ENCODE results near the gene TNRC6B.

Gene TNRC6B

GRCh38 chr22:40237241-40237640, 59.5 kb downstream of the TNRC6B start:
- TF ChIP-seq, protein P1, sequence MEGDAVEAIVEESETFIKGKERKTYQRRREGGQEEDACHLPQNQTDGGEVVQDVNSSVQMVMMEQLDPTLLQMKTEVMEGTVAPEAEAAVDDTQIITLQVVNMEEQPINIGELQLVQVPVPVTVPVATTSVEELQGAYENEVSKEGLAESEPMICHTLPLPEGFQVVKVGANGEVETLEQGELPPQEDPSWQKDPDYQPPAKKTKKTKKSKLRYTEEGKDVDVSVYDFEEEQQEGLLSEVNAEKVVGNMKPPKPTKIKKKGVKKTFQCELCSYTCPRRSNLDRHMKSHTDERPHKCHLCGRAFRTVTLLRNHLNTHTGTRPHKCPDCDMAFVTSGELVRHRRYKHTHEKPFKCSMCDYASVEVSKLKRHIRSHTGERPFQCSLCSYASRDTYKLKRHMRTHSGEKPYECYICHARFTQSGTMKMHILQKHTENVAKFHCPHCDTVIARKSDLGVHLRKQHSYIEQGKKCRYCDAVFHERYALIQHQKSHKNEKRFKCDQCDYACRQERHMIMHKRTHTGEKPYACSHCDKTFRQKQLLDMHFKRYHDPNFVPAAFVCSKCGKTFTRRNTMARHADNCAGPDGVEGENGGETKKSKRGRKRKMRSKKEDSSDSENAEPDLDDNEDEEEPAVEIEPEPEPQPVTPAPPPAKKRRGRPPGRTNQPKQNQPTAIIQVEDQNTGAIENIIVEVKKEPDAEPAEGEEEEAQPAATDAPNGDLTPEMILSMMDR (IDR thresholded peaks at IDR 0.05; ENCODE audit: low read depth, low read length), result no peak
- no peak for DNase-seq (ENCODE audit: extremely low read depth, low read depth)

- no peak for DNase-seq (ENCODE audit: extremely low read depth, low read depth)
- TF ChIP-seq, protein P1 (IDR thresholded peaks at IDR 0.05; ENCODE audit: low read depth, low read length), result no peak
These were observed 60.2 kb downstream of the TNRC6B start for GRCh38 chr22:40237788-40238424.

DNA sequence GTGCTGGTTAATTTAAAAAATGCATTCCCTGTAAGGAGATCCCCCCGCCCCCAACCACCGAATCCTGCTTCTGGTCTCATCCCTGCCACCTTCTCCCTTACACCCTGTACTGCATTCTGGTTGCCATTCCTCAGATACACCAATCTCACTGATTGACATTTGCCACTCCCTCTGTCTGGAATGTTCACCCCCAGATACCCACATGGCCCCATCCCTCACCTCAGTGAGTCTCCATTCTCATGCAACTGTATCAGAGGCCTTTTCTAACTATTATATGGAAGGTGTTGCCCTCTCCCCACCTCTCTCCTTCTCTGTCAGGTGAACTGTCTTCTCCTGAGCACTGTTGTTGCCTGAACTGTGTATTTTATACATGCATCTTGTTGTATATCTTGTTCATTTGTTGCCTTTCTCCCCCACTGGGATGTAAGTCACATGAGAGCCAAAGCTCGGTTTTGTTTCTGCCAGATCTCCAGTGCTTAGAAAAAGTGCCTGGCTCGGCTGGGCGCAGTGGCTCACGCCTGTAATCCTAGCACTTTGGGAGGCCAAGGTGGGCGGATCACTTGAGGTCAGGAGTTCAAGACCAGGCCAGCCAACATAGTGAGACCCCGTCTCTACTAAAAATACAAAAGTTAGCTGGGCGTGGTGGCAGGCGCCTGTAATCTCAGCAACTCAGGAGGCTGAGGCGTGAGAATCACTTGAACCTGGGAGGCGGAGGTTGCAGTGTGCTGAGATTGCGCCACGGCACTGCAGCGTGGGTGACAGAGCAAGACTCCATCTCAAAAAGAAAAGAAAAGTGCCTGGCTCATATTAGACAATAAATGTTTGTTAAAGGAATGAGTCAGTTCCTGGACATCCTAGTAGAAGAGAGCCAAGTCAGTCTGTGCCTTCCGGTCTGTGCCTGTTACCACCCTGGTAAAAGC, 61.0 kb downstream of the TNRC6B start:
- peak; percentile 24 for DNase-seq (ENCODE audit: extremely low read depth, low read depth)
- TF ChIP-seq, protein P1 (IDR thresholded peaks at IDR 0.05; ENCODE audit: low read depth, low read length), result no peak

- TF ChIP-seq, protein P1 (IDR thresholded peaks at IDR 0.05; ENCODE audit: low read depth, low read length), result no peak
- DNase-seq (ENCODE audit: extremely low read depth, low read depth), result no peak
These were observed 61.6 kb downstream of the TNRC6B start for GRCh38 chr22:40239345-40239683.

DNA sequence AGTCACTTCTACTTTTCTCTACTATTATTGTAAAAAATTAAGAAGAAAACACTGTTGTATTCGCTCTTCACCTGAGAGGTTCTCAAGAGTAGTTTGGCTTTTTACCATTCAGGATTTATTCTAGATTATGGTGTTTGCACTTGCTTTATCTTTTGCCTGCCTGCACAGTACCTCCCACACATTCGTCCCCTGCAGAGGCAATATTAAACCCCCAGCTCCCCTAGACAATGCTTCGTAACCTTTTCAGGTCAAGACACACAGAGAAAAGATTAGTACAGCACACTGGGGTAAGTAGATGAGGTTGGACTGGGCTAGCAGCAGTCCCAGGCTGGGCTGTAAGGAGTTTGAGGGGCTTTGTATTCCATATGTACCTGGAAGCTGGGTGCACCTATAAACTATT, 62.4 kb downstream of the TNRC6B start:
- DNase-seq (ENCODE audit: extremely low read depth, low read depth), result no peak
- TF ChIP-seq, protein P1 (IDR thresholded peaks at IDR 0.05; ENCODE audit: low read depth, low read length), result no peak

- DNase-seq (ENCODE audit: extremely low read depth, low read depth), result no peak
- TF ChIP-seq, protein P1 (IDR thresholded peaks at IDR 0.05; ENCODE audit: low read depth, low read length), result no peak
These were observed 63.0 kb downstream of the TNRC6B start for GRCh38 chr22:40240686-40241085.

DNA sequence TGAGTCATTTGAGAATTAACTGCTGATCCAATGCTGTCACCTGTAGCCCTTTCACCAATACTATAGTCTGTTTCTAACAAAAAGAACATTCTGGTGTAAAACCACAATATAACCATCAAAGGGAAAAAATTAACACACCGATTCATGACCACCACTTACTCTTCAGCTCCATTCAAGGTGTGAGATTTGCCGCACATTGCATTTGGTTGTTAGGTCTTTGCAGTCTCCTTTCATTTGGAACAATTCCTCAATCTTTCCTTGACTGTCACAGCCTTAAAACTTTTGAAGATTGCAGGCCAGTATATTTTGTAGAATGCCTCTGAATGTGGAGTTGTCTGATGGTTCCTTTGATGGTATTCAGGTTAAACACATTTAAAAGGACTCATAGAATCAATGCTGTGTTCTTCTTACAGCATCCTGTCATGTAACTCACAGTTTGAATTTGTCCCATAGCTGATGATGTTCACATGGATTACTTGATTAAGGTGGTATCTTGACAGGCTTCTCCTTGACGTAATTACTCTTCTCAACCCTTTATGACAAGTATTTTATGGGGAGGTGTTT, 63.6 kb downstream of the TNRC6B start:
- DNase-seq (ENCODE audit: extremely low read depth, low read depth), result no peak
- TF ChIP-seq, protein P1 (IDR thresholded peaks at IDR 0.05; ENCODE audit: low read depth, low read length), result no peak

Measured in AG09319 (cell line).